GM23338 (cell line): ENCODE measurements around the gene RNF11. TPM values are rescaled to one million over a fixed set of nuclear protein-coding genes. Genes with fewer than 3 reads are reported as not detected.

ENCODE experiments used
- CTCF ChIP-seq, 2 experiments: fragments of 200-600 bp in 1 of 2; sonication (generic) in 1 of 2; conservative IDR thresholded peaks; 2 replicates each; pipeline versions ENCODE4 v1.5.1 to v1.6.1; 2016 to 2017; ENCODE audit warnings: antibody characterized with exemption in 2 of 2, low read depth in 2 of 2, mild to moderate bottlenecking in 2 of 2, moderate library complexity in 1 of 2
- REST ChIP-seq: IDR thresholded peaks from one replicate; pipeline ENCODE4 v1.6.1; 2018; ENCODE audit warnings: antibody characterized with exemption; ENCODE audit not compliant: unreplicated experiment
- ZNF114 ChIP-seq: fragments of 250-450 bp; sonication (Bioruptor Pico); IDR thresholded peaks from 2 replicates; pipeline ENCODE4 v1.5.0; 2020; ENCODE audit warnings: mild to moderate bottlenecking, moderate library complexity
- polyA plus RNA-seq: library from polyadenylated mRNA; unstranded; fragments of >200 nt; fragmentation: Nextera tagmentation; extraction: Ambion mirVana; gene quantifications from 2 replicates; pipeline ENCODE4 v1.2.1, GENCODE V29; 2016
- total RNA-seq: library from RNA; depleted of rRNA; stranded (reverse); fragments of >200 nt; shearing (Covaris generic); gene quantifications from 2 replicates; pipeline ENCODE4 v1.2.3, GENCODE V29; 2014
- TF ChIP-seq, protein P1 (sequence below): fragments of 250-450 bp; sonication (Bioruptor Pico); IDR thresholded peaks from 2 replicates; pipeline ENCODE4 v1.5.0; 2020; ENCODE audit warnings: mild to moderate bottlenecking, moderate library complexity

Gene RNF11
- total and polyA plus RNA-seq, 2 experiments from 2014 or later = 22.3 to 43.0 TPM

GRCh38 chr1:51247499-51247898 lies 11.4 kb downstream of the RNF11 start (continued):
- TF ChIP-seq REST (no peak), CTCF (conservative IDR thresholded peaks at IDR 0.05; ENCODE audit: low read depth in 2 of 2) (no peak), ZNF114 (CRISPR knock-in tag) (no peak)
- TF ChIP-seq, protein P1, sequence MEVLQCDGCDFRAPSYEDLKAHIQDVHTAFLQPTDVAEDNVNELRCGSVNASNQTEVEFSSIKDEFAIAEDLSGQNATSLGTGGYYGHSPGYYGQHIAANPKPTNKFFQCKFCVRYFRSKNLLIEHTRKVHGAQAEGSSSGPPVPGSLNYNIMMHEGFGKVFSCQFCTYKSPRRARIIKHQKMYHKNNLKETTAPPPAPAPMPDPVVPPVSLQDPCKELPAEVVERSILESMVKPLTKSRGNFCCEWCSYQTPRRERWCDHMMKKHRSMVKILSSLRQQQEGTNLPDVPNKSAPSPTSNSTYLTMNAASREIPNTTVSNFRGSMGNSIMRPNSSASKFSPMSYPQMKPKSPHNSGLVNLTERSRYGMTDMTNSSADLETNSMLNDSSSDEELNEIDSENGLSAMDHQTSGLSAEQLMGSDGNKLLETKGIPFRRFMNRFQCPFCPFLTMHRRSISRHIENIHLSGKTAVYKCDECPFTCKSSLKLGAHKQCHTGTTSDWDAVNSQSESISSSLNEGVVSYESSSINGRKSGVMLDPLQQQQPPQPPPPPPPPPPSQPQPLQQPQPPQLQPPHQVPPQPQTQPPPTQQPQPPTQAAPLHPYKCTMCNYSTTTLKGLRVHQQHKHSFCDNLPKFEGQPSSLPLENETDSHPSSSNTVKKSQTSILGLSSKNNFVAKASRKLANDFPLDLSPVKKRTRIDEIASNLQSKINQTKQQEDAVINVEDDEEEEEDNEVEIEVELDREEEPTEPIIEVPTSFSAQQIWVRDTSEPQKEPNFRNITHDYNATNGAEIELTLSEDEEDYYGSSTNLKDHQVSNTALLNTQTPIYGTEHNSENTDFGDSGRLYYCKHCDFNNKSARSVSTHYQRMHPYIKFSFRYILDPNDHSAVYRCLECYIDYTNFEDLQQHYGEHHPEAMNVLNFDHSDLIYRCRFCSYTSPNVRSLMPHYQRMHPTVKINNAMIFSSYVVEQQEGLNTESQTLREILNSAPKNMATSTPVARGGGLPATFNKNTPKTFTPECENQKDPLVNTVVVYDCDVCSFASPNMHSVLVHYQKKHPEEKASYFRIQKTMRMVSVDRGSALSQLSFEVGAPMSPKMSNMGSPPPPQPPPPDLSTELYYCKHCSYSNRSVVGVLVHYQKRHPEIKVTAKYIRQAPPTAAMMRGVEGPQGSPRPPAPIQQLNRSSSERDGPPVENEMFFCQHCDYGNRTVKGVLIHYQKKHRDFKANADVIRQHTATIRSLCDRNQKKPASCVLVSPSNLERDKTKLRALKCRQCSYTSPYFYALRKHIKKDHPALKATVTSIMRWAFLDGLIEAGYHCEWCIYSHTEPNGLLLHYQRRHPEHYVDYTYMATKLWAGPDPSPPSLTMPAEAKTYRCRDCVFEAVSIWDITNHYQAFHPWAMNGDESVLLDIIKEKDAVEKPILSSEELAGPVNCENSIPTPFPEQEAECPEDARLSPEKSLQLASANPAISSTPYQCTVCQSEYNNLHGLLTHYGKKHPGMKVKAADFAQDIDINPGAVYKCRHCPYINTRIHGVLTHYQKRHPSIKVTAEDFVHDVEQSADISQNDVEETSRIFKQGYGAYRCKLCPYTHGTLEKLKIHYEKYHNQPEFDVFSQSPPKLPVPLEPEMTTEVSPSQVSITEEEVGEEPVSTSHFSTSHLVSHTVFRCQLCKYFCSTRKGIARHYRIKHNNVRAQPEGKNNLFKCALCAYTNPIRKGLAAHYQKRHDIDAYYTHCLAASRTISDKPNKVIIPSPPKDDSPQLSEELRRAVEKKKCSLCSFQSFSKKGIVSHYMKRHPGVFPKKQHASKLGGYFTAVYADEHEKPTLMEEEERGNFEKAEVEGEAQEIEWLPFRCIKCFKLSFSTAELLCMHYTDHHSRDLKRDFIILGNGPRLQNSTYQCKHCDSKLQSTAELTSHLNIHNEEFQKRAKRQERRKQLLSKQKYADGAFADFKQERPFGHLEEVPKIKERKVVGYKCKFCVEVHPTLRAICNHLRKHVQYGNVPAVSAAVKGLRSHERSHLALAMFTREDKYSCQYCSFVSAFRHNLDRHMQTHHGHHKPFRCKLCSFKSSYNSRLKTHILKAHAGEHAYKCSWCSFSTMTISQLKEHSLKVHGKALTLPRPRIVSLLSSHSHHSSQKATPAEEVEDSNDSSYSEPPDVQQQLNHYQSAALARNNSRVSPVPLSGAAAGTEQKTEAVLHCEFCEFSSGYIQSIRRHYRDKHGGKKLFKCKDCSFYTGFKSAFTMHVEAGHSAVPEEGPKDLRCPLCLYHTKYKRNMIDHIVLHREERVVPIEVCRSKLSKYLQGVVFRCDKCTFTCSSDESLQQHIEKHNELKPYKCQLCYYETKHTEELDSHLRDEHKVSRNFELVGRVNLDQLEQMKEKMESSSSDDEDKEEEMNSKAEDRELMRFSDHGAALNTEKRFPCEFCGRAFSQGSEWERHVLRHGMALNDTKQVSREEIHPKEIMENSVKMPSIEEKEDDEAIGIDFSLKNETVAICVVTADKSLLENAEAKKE (CRISPR knock-in tag) = no peak
